H1 (cell line): ENCODE data around the gene SEMA5B.

Experiments used
- ATF3 ChIP-seq: IDR thresholded peaks from 2 replicates; pipeline ENCODE4 v1.6.1; 2011; ENCODE audit warnings: low read depth, mild to moderate bottlenecking, low read length; ENCODE audit not compliant: insufficient read depth
- CTCF ChIP-seq, 3 experiments: IDR thresholded peaks; 1 replicate in 2 of 3; 2 replicates in 1 of 3; pipeline versions ENCODE4 v1.5.1 to v1.6.1; 2011; ENCODE audit warnings: low read length in 3 of 3, mild to moderate bottlenecking in 3 of 3, inconsistent platforms in 2 of 3, low read depth in 1 of 3, moderate library complexity in 1 of 3; ENCODE audit not compliant: insufficient read depth in 1 of 3; ENCODE audit errors: control extremely low read depth in 1 of 3
- KDM1A ChIP-seq: fragments of 200-600, 300-600 bp; sonication (generic); IDR thresholded peaks from 2 replicates; pipeline ENCODE4 v1.7.1; 2016; ENCODE audit warnings: mild to moderate bottlenecking, low read length, borderline replicate concordance

GRCh38 chr3:122978569-122978968 lies 49.0 kb downstream of the SEMA5B start:
- no peak for TF ChIP-seq CTCF (IDR thresholded peaks at IDR 0.05; ENCODE audit: control extremely low read depth in 1 of 3, insufficient read depth in 1 of 3, low read depth in 1 of 3, low read length in 3 of 3)
- no peak for TF ChIP-seq KDM1A
- TF ChIP-seq ATF3 = no peak
